ENCODE data around the gene COX19.

The COX19 gene

DNA sequence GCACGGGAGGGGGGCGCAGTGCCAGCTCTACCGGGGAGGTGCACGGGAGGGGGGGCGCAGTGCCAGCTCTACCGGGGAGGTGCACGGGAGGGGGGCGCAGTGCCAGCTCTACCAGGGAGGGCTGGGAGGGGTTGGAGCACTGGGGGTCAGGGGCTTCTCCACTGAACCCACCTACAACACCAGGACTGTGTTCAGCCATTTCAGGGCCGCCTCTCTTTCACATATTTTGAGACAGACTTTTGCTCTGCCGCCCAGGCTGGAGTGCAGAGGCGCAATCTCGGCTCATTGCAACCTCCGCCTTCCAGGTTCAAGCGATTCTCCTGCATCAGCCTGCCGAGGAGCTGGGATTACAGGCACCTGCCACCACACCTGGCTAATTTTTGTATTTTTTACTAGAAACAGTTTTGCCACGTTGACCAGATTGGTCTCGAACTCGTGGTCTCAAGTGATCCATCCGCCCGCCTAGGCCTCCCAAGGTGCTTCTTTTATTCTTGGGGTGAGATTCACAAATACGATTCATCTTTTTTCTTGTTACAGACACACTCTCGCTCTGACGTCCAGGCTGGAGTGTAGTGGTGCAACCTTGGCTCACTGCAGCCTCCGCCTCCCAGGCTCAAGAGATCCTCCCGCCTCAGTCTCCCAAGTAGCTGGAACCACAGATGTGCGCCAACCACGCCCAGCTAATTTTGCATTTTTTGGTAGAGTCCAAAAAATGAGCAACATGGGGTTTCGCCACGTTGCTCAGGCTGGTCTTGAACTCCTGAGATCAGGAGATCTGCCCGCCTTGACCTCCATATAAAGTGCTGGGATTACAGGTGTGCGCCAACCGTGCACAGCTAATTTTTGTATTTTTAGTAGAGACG, 57.9 kb downstream of the COX19 start:
- in situ Hi-C loops (cut with MboI; ENCODE audit: low sequenced_read_pairs): no loop called here

DNA sequence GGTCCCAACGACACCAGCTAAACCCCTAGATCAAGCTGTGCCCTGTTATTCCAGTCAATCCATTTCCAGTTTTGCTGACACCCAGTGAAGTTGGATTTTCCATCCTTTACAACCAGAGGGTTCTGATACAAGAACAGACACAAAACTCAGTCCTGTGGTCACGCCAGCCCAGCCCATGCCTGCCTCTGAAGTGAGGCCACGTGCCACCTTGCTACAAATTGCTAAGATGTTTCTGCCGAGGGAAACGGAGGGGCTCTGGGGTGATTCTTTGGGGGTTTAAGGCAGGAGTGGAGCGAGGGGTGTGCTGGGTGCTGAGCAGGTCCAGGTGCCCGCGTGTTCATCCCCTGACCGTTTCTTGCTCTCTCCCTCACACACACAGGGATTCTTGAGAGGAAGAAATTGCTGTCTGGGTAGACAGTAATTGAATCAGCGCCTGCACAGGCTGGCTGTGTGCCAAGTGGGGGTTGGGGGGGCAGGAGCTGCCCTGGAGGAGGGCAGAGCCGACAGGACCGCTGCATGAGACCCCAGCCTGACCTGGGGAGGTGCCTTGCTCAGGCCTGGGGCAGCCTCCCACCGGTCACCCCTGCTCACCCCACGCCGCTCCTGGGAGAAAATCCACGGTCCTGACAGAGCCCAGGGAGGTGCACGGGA, 58.9 kb downstream of the COX19 start:
- in situ Hi-C loops (cut with MboI; ENCODE audit: low sequenced_read_pairs): no loop called here
